Uterus (tissue), 4 donors: ENCODE measurements around the gene KLHDC7B. TPM values are rescaled to one million over a fixed set of nuclear protein-coding genes. Genes with fewer than 3 reads are reported as not detected.

ENCODE experiments used
- DNase-seq, 2 donors: peaks; one replicate each; pipeline ENCODE4 v3.0.0-alpha.2; 2019 to 2020
- H3K27ac ChIP-seq, 2 donors: fragments of 200-600 bp; sonication (generic); 1 replicate in 1 of 2; 2 replicates in 1 of 2; pipeline ENCODE4 v1.5.1; 2016 to 2018
- H3K27me3 ChIP-seq, 2 donors: fragments of 200-600 bp; sonication (generic); one replicate each; pipeline ENCODE4 v1.5.1; 2018 to 2019; ENCODE audit warnings: control low read depth in 1 of 2
- H3K36me3 ChIP-seq, 2 donors: fragments of 200-600 bp; sonication (generic); one replicate each; pipeline ENCODE4 v1.5.1; 2019; ENCODE audit warnings: control low read depth in 1 of 2
- H3K4me1 ChIP-seq, 2 donors: fragments of 200-600 bp; sonication (generic); one replicate each; pipeline ENCODE4 v1.5.1; 2018 to 2019; ENCODE audit warnings: control low read depth in 1 of 2
- H3K4me3 ChIP-seq, 2 donors: fragments of 200-600 bp; sonication (generic); 1 replicate in 1 of 2; 2 replicates in 1 of 2; pipeline ENCODE4 v1.5.1; 2018 to 2019; ENCODE audit warnings: mild to moderate bottlenecking in 1 of 2
- H3K9me3 ChIP-seq, 2 donors: fragments of 200-600 bp; sonication (generic); one replicate each; pipeline ENCODE4 v1.5.1; 2019; ENCODE audit warnings: control low read depth in 1 of 2
- POLR2A ChIP-seq, 2 donors: fragments of 450-650 bp; IDR thresholded peaks; one replicate each; pipeline ENCODE4 v1.6.1; 2016; ENCODE audit warnings: antibody characterized with exemption in 2 of 2, mild to moderate bottlenecking in 1 of 2, moderate library complexity in 1 of 2
- intact Hi-C: fragments of 100-400 bp; cut with DNase I; formaldehyde crosslinking; loops from one replicate; pipeline ENCODE4 v1.15.1; 2023; ENCODE audit warnings: low total_unique reads
- total RNA-seq, 4 donors: library from RNA; depleted of rRNA in 3 of 4; stranded (reverse); fragments of >200 nt in 3 of 4; gene quantifications; one replicate each; pipeline versions ENCODE4 v1.1.0 to v1.2.4, GENCODE V29; 2014 to 2023
- TF ChIP-seq, protein P1 (sequence below), 4 experiments: fragments of 200-600 bp in 2 of 4; fragments of 450-650 bp in 2 of 4; sonication (generic) in 2 of 4; IDR thresholded peaks; one replicate each; pipeline ENCODE4 v1.5.1; 2016 to 2019; ENCODE audit warnings: antibody characterized with exemption in 4 of 4, mild to moderate bottlenecking in 2 of 4, moderate library complexity in 1 of 4
- donor health status: DM: yes; HTN: yes; CAD: no.

Gene KLHDC7B
- total RNA-seq, 4 donors from 2014 or later = not detected

DNA sequence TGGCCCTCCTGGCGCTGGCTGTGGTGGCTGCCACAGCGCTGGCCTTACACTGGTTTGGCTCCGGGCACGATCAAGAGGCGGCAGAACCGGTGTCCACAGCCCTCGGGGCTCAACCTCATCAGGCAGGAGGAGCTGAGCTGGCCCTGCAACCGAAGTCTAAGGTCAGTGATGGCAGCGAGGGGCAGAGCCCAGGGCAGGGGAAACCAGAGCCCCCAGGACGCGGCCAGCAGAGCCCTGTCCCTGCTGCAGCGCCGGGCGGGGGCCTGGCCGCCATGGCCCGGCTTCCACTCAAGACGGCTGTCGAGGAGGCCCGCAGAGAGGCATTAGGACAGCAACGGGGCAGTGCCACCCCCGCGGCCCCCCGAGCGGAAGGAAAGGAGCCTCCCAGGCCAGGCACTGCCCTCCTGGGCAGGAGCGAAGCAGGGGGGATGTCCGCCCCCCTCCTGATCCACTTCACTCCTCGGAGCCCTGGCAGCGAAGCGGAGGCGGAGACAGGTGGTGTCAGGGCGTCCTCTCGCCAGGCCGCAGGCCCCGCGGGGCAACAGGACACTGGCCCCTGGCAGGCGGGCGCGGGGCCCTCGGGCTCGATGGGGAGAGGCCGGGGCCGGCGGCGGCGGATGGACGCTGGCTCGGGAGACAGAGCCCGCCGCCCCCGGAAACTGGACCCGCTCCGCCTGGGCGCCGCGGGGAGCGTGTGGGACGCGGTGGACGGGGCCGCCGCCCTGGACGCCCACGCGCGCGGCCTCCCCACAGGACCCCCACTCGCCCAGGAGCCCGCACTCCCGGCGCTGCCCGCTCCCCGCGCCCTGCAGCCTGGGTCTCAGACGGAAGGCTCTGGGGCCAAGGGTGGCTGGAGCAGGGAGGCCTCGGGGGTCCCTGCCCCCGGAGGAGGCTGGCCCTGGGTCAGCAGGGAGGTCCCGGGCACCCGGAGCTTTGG, 895 bp downstream of the KLHDC7B start:
- Histone ChIP-seq H3K4me3 (no peak overlapping the region), H3K4me1 (peaks cover 0 to 12% of the 10 kb centered on the region in 2 donors), H3K27me3 (peaks cover 13 to 14% of the 10 kb centered on the region in 2 donors), H3K36me3 (no peaks in the 10 kb centered on the region), H3K9me3 (no peaks in the 10 kb centered on the region), H3K27ac (no peak overlapping the region)
- TF ChIP-seq, protein P1, sequence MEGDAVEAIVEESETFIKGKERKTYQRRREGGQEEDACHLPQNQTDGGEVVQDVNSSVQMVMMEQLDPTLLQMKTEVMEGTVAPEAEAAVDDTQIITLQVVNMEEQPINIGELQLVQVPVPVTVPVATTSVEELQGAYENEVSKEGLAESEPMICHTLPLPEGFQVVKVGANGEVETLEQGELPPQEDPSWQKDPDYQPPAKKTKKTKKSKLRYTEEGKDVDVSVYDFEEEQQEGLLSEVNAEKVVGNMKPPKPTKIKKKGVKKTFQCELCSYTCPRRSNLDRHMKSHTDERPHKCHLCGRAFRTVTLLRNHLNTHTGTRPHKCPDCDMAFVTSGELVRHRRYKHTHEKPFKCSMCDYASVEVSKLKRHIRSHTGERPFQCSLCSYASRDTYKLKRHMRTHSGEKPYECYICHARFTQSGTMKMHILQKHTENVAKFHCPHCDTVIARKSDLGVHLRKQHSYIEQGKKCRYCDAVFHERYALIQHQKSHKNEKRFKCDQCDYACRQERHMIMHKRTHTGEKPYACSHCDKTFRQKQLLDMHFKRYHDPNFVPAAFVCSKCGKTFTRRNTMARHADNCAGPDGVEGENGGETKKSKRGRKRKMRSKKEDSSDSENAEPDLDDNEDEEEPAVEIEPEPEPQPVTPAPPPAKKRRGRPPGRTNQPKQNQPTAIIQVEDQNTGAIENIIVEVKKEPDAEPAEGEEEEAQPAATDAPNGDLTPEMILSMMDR (IDR thresholded peaks at IDR 0.05) = no peak
- TF ChIP-seq POLR2A (IDR thresholded peaks at IDR 0.05) = no peak
- intact Hi-C loops = no loop called here
- DNase-seq = no peak

DNA sequence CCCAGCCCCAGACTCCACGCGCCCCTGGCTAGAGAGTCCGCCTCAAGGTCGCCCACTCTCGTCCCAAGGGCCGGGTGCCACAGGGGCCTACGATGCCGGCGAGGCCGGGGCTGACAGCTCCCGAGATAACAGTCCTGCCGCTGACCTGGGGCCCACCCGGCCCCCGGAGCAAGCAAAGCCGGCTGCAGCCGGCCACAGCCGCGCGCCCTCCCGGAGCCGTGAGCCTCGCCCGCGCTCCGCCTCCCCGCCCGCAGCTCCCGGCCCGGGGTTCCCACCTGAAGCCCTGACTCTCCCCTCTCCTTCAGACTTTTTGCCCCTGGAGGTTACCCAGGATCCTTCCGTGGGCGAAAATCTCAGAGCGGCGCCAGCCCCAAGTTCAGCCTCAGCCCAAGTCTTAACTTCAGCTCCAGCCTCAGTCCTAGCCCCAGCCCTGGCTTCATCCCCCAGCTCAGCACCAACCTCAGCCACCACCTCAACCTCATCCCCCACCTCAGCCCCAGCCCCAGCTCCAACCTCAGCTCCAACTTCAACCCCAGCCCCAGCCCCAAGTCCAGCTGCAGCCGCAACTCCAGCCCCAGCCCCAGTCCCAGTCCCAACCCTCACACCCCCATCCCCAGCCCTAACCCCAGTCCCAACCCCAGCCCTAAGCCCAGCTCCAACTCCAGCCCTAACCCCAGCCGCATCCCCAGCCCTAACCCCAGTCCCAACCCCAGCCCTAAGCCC, 1.7 kb downstream of the KLHDC7B start:
- Histone ChIP-seq H3K27ac (no peak overlapping the region), H3K36me3 (no peaks in the 10 kb centered on the region), H3K27me3 (peaks cover 13 to 14% of the 10 kb centered on the region in 2 donors)

DNA sequence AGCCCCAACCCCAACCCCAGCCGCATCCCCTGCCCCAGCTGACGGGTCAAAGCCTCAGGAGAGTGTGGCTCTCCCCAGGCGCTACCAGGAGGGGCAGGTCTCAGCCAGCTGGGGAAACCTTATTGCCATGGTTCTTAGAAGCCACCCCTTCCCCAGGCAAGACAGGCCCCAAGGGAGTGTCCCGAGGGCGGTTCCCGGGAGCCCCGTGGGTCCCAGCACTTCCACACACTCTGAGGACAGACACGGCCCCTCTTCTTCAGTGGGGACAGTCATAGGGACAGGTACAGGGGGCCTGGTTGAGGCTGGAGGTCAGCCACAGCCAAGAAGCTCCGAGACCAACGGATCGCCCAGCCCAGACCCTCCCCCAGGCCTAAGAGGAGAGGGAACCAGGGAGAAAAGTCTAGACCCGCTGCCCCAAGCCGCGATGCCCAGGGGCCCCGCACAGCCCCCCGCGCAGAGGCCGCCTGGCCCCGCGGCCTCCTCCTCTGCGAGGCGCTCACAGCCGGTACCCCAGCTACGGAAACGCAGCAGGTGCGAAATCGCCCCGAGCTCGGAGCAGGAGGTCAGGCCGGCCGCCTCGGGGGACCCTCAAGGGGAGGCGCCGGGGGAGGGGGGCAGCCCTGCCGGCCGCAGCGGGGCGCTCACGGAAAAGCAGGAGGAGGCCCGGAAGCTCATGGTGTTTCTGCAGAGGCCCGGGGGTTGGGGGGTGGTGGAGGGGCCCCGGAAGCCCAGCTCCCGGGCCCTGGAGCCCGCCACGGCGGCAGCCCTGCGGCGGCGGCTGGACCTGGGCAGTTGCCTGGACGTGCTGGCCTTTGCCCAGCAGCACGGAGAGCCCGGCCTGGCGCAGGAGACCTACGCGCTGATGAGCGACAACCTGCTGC, 2.6 kb downstream of the KLHDC7B start:
- TF ChIP-seq, protein P1 (IDR thresholded peaks at IDR 0.05) = no peak
- no peak for TF ChIP-seq POLR2A (IDR thresholded peaks at IDR 0.05)
- intact Hi-C loops = no loop called here

More for the DNA sequence above, 1.7 kb downstream of the KLHDC7B start:
- Histone ChIP-seq H3K4me1 (peaks cover 0 to 12% of the 10 kb centered on the region in 2 donors), H3K9me3 (no peaks in the 10 kb centered on the region), H3K4me3 (no peak overlapping the region)
- no peak for DNase-seq
- no peak for TF ChIP-seq POLR2A (IDR thresholded peaks at IDR 0.05)
- TF ChIP-seq, protein P1 (IDR thresholded peaks at IDR 0.05) = no peak
- intact Hi-C loops = no loop called here

DNA sequence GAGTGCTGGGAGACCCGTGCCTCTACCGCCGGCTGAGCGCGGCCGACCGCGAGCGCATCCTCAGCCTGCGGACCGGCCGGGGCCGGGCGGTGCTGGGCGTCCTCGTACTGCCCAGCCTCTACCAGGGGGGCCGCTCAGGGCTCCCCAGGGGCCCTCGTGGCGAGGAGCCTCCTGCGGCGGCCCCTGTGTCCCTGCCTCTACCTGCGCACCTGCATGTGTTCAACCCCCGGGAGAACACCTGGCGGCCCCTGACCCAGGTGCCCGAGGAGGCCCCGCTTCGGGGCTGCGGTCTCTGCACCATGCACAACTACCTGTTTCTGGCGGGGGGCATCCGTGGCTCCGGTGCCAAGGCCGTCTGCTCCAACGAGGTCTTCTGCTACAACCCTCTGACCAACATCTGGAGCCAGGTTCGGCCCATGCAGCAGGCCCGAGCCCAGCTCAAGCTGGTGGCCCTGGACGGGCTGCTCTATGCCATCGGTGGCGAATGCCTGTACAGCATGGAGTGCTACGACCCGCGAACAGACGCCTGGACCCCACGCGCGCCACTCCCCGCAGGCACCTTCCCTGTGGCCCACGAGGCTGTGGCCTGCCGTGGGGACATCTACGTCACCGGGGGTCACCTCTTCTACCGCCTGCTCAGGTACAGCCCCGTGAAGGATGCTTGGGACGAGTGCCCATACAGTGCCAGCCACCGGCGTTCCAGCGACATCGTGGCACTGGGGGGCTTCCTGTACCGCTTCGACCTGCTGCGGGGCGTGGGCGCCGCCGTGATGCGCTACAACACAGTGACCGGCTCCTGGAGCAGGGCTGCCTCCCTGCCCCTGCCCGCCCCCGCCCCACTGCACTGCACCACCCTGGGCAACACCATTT, 3.5 kb downstream of the KLHDC7B start:
- no peak for TF ChIP-seq POLR2A (IDR thresholded peaks at IDR 0.05)
- TF ChIP-seq, protein P1 (IDR thresholded peaks at IDR 0.05) = no peak
- DNase-seq = no peak
- H3K27ac ChIP-seq = no peak overlapping the region
- H3K4me3 ChIP-seq = no peak overlapping the region
- peaks cover 0 to 12% of the 10 kb centered on the region in 2 donors for H3K4me1 ChIP-seq
- intact Hi-C loops = no loop called here
- no peaks in the 10 kb centered on the region for H3K9me3 ChIP-seq
- peaks cover 13 to 14% of the 10 kb centered on the region in 2 donors for H3K27me3 ChIP-seq
- H3K36me3 ChIP-seq = no peaks in the 10 kb centered on the region

More for the DNA sequence above, 2.6 kb downstream of the KLHDC7B start:
- H3K27ac ChIP-seq = no peak overlapping the region
- H3K27me3 ChIP-seq = peaks cover 13 to 14% of the 10 kb centered on the region in 2 donors
- DNase-seq = no peak
- H3K4me3 ChIP-seq = no peak overlapping the region
- no peaks in the 10 kb centered on the region for H3K36me3 ChIP-seq
- H3K4me1 ChIP-seq = peaks cover 0 to 12% of the 10 kb centered on the region in 2 donors
- no peaks in the 10 kb centered on the region for H3K9me3 ChIP-seq
